Neural cell (in vitro differentiated cells): Measurements from ENCODE around the gene APBB1IP.
"Not testable (repeated sequence)": the region's sequence is repeated elsewhere in the genome, so short reads cannot be mapped to it uniquely, and the experiment has no call there.

ENCODE experiments used
- EP300 ChIP-seq: fragments of 450-650 bp; conservative IDR thresholded peaks from 2 replicates; pipeline ENCODE4 v1.6.1; 2014; ENCODE audit warnings: antibody characterized with exemption, mild to moderate bottlenecking, moderate library complexity; ENCODE audit not compliant: poor library complexity, severe bottlenecking
- EZH2 ChIP-seq: fragments of 200-600, 300-800 bp; shearing (Covaris generic), sonication (generic); IDR thresholded peaks from 2 replicates; pipeline ENCODE4 v1.6.1; 2014; ENCODE audit warnings: antibody characterized with exemption, low read length, borderline replicate concordance, mild to moderate bottlenecking; ENCODE audit not compliant: insufficient read depth, poor library complexity, severe bottlenecking
- MXI1 ChIP-seq: fragments of 450-650 bp; conservative IDR thresholded peaks from 2 replicates; pipeline ENCODE4 v1.6.1; 2014; ENCODE audit warnings: antibody characterized with exemption, mild to moderate bottlenecking; ENCODE audit not compliant: poor library complexity, severe bottlenecking
- POLR2AphosphoS5 ChIP-seq: IDR thresholded peaks from 2 replicates; pipeline ENCODE4 v1.6.1; 2012
- TF ChIP-seq, protein P1 (sequence below): fragments of 450-650 bp; IDR thresholded peaks from 2 replicates; pipeline ENCODE4 v1.5.1; 2014; ENCODE audit warnings: antibody characterized with exemption, mild to moderate bottlenecking, moderate library complexity; ENCODE audit not compliant: poor library complexity, severe bottlenecking

GRCh38 chr10:26474845-26475244 is 36.7 kb downstream of the APBB1IP start:
- TF ChIP-seq, protein P1, sequence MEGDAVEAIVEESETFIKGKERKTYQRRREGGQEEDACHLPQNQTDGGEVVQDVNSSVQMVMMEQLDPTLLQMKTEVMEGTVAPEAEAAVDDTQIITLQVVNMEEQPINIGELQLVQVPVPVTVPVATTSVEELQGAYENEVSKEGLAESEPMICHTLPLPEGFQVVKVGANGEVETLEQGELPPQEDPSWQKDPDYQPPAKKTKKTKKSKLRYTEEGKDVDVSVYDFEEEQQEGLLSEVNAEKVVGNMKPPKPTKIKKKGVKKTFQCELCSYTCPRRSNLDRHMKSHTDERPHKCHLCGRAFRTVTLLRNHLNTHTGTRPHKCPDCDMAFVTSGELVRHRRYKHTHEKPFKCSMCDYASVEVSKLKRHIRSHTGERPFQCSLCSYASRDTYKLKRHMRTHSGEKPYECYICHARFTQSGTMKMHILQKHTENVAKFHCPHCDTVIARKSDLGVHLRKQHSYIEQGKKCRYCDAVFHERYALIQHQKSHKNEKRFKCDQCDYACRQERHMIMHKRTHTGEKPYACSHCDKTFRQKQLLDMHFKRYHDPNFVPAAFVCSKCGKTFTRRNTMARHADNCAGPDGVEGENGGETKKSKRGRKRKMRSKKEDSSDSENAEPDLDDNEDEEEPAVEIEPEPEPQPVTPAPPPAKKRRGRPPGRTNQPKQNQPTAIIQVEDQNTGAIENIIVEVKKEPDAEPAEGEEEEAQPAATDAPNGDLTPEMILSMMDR: not testable (repeated sequence)
- not testable (repeated sequence) for TF ChIP-seq MXI1, POLR2AphosphoS5, EZH2, EP300
